Smooth muscle cell (in vitro differentiated cells): ENCODE results near the gene RMND1. TPM values are rescaled to one million over a fixed set of nuclear protein-coding genes. Genes with fewer than 3 reads are reported as not detected.

Experiments used
- DNase-seq: peaks from one replicate; lab custom pipeline; 2025; ENCODE audit not compliant: unreplicated experiment; lab: John Stamatoyannopoulos, UW
- H2AFZ ChIP-seq: fragments of 200-600 bp; sonication (generic); 2 replicates; pipeline ENCODE4 v1.6.0; 2016; ENCODE audit warnings: antibody characterized with exemption, low read depth, mild to moderate bottlenecking
- H3F3A ChIP-seq: fragments of 200-600 bp; sonication (generic); 2 replicates; pipeline ENCODE4 v1.6.0; 2017; ENCODE audit warnings: antibody characterized with exemption, low read depth
- H3K27ac ChIP-seq: fragments of 200-600 bp; sonication (generic); 2 replicates; pipeline ENCODE4 v1.5.1; 2016; ENCODE audit warnings: low read depth, mild to moderate bottlenecking
- H3K27me3 ChIP-seq: fragments of 200-600 bp; sonication (generic); 2 replicates; pipeline ENCODE4 v1.6.1; 2016; ENCODE audit warnings: low read depth, mild to moderate bottlenecking
- H3K36me3 ChIP-seq: fragments of 200-600 bp; sonication (generic); 2 replicates; pipeline ENCODE4 v1.5.1; 2016; ENCODE audit warnings: low read depth
- H3K4me1 ChIP-seq: fragments of 200-600 bp; sonication (generic); 2 replicates; pipeline ENCODE4 v1.5.1; 2016; ENCODE audit warnings: low read depth
- H3K4me2 ChIP-seq: fragments of 200-600 bp; sonication (generic); 2 replicates; pipeline ENCODE4 v1.6.0; 2016; ENCODE audit warnings: mild to moderate bottlenecking
- H3K4me3 ChIP-seq: fragments of 200-600 bp; sonication (generic); 2 replicates; pipeline ENCODE4 v1.5.1; 2016; ENCODE audit warnings: mild to moderate bottlenecking
- H3K79me2 ChIP-seq: fragments of 200-600 bp; sonication (generic); 2 replicates; pipeline ENCODE4 v1.6.0; 2016; ENCODE audit warnings: low read depth, mild to moderate bottlenecking
- H3K9ac ChIP-seq: fragments of 200-600 bp; sonication (generic); 2 replicates; pipeline ENCODE4 v1.6.0; 2016; ENCODE audit warnings: low read depth
- H3K9me3 ChIP-seq: fragments of 200-600 bp; sonication (generic); replicated peaks from 2 replicates; pipeline ENCODE4 v1.5.1; 2016; ENCODE audit warnings: low read depth
- H4K20me1 ChIP-seq: fragments of 200-600 bp; sonication (generic); 2 replicates; pipeline ENCODE4 v1.6.0; 2016; ENCODE audit warnings: low read depth
- CTCF ChIP-seq: fragments of 200-600 bp; sonication (generic); IDR thresholded peaks from 2 replicates; pipeline ENCODE4 v1.5.1; 2017; ENCODE audit warnings: borderline replicate concordance, mild to moderate bottlenecking, antibody characterized with exemption; ENCODE audit not compliant: insufficient read depth, poor library complexity, severe bottlenecking
- WGBS: methylation state at CpG from one replicate; pipeline ENCODE4 v1.1.7; 2016; ENCODE audit warnings: low lambda C conversion rate; 5-methylcytosine and 5-hydroxymethylcytosine counted together
- polyA plus RNA-seq: library from polyadenylated mRNA; unstranded; fragments of >200 nt; fragmentation: Nextera tagmentation; extraction: Ambion mirVana; gene quantifications from 2 replicates; pipeline ENCODE4 v1.2.1, GENCODE V29; 2016
- total RNA-seq: library from RNA; depleted of rRNA; stranded (reverse); fragments of >200 nt; gene quantifications from 2 replicates; pipeline ENCODE4 v1.2.3, GENCODE V29; 2014

The RMND1 gene
- total and polyA plus RNA-seq, 2 experiments from 2014 or later: 13.0 to 27.9 TPM

- Histone ChIP-seq H3K4me1 (peaks cover 12% of the 10 kb centered on the region), H3K27me3 (no peaks in the 10 kb centered on the region), H3K36me3 (no peaks in the 10 kb centered on the region), H3K9ac (no peak overlapping the region), H3K79me2 (peaks cover 64% of the 10 kb centered on the region), H3K4me3 (no peak overlapping the region), H4K20me1 (no peaks in the 10 kb centered on the region), H3F3A (peaks cover 14% of the 10 kb centered on the region), H3K4me2 (no peak overlapping the region), H2AFZ (no peak overlapping the region), H3K27ac (no peak overlapping the region), H3K9me3 (no peaks in the 10 kb centered on the region)
- no peak for DNase-seq
- 96% methylated on average over 3 of the region's 3 CpGs for WGBS
- no peak for TF ChIP-seq CTCF
Measured at GRCh38 chr6:151377095-151377494, 74.8 kb downstream of the RMND1 start.

- Histone ChIP-seq H3K36me3 (no peaks in the 10 kb centered on the region), H3K9me3 (no peaks in the 10 kb centered on the region), H3K4me1 (peaks cover 12% of the 10 kb centered on the region), H4K20me1 (no peaks in the 10 kb centered on the region), H3K4me2 (no peak overlapping the region), H3K9ac (no peak overlapping the region), H2AFZ (no peak overlapping the region), H3K4me3 (no peak overlapping the region), H3K27ac (no peak overlapping the region), H3F3A (peaks cover 14% of the 10 kb centered on the region), H3K27me3 (no peaks in the 10 kb centered on the region), H3K79me2 (peaks cover 57% of the 10 kb centered on the region)
- 95% methylated on average over 1 of the region's 1 CpG for WGBS
- DNase-seq: no peak
- TF ChIP-seq CTCF: no peak
Measured at GRCh38 chr6:151376440-151376839, 75.5 kb downstream of the RMND1 start.

GRCh38 chr6:151375833-151376232 is 76.1 kb downstream of the RMND1 start:
- no peak overlapping the region for H3K4me3 ChIP-seq
- no peak for DNase-seq
- no peak overlapping the region for H3K9ac ChIP-seq
- no peaks in the 10 kb centered on the region for H3K36me3 ChIP-seq
- H3K27ac ChIP-seq: peak overlapping the region; percentile 92
- peaks cover 56% of the 10 kb centered on the region for H3K79me2 ChIP-seq
- peaks cover 14% of the 10 kb centered on the region for H3F3A ChIP-seq
- H3K27me3 ChIP-seq: no peaks in the 10 kb centered on the region
- H4K20me1 ChIP-seq: no peaks in the 10 kb centered on the region
- no peak for TF ChIP-seq CTCF
- H3K4me1 ChIP-seq: peaks cover 12% of the 10 kb centered on the region
- H2AFZ ChIP-seq: no peak overlapping the region
- H3K9me3 ChIP-seq: no peaks in the 10 kb centered on the region
- H3K4me2 ChIP-seq: no peak overlapping the region
- WGBS: 98% methylated on average over 2 of the region's 2 CpGs

- Histone ChIP-seq H3K4me1 (peaks cover 8% of the 10 kb centered on the region), H3K79me2 (peaks cover 44% of the 10 kb centered on the region), H3K36me3 (no peaks in the 10 kb centered on the region), H3K9ac (peak overlapping the region; percentile 51), H2AFZ (peak overlapping the region; percentile 38), H3K27ac (peak overlapping the region; percentile 92), H3K9me3 (no peaks in the 10 kb centered on the region), H3K4me2 (peak overlapping the region; percentile 83), H3F3A (peaks cover 8% of the 10 kb centered on the region), H3K4me3 (no peak overlapping the region), H3K27me3 (no peaks in the 10 kb centered on the region), H4K20me1 (no peaks in the 10 kb centered on the region)
- no peak for DNase-seq
- no peak for TF ChIP-seq CTCF
- 77% methylated on average over 5 of the region's 5 CpGs for WGBS
Measured at GRCh38 chr6:151374036-151374683, 77.8 kb downstream of the RMND1 start.
